GM12873 (cell line): ENCODE results near the gene IFI35.

Experiments used
- TF ChIP-seq, protein P1 (sequence below): IDR thresholded peaks from 2 replicates; pipeline ENCODE4 v1.5.1; 2012; ENCODE audit warnings: low read depth, mild to moderate bottlenecking, moderate library complexity, low read length, control low read depth; ENCODE audit not compliant: insufficient read depth; ENCODE audit errors: missing control alignments

Gene IFI35

DNA sequence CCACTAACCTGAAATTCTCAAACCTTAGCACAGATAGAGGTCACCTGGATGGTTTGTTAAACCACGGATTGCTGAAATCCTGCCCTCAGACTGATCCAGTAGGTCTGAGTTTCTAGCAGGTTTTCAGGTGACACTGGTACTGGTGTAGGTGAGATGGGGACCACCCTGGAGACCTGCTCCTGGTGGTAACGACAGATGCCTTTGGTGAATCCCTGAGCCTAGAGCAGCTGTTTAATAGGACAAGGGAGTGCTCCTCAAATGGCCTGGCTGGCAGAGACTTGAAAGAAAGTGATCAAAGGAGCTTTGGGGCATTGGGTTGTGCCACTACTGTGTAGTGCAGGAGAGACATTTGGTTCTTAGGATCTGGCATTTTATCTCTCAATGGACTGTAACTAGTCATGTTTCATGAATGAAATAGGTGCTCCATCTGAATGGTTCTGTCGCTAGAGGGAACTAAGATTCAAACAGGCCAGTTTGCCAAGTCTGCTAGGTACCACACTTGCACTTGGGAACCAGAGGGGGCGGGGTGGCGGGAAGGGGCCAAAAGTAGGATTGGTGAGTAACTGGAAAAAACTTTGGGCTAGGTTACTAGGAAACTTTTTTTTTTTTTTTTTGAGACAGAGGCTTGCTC is 2.9 kb upstream of the IFI35 start:
- TF ChIP-seq, protein P1, sequence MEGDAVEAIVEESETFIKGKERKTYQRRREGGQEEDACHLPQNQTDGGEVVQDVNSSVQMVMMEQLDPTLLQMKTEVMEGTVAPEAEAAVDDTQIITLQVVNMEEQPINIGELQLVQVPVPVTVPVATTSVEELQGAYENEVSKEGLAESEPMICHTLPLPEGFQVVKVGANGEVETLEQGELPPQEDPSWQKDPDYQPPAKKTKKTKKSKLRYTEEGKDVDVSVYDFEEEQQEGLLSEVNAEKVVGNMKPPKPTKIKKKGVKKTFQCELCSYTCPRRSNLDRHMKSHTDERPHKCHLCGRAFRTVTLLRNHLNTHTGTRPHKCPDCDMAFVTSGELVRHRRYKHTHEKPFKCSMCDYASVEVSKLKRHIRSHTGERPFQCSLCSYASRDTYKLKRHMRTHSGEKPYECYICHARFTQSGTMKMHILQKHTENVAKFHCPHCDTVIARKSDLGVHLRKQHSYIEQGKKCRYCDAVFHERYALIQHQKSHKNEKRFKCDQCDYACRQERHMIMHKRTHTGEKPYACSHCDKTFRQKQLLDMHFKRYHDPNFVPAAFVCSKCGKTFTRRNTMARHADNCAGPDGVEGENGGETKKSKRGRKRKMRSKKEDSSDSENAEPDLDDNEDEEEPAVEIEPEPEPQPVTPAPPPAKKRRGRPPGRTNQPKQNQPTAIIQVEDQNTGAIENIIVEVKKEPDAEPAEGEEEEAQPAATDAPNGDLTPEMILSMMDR, result no peak

- TF ChIP-seq, protein P1, result no peak
Observed at GRCh38 chr17:43010667-43011308, 4.2 kb downstream of the IFI35 start.

GRCh38 chr17:43011728-43012472 is 5.3 kb downstream of the IFI35 start:
- TF ChIP-seq, protein P1, result no peak

DNA sequence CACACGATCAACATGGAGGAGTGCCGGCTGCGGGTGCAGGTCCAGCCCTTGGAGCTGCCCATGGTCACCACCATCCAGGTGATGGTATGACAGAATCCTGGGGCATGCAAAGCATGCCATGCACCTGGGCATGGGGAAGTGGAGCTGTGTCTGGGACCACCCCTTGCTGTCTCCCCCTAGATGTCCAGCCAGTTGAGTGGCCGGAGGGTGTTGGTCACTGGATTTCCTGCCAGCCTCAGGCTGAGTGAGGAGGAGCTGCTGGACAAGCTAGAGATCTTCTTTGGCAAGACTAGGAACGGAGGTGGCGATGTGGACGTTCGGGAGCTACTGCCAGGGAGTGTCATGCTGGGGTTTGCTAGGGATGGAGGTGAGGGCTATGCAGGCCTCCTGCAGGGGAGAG is 6.7 kb downstream of the IFI35 start:
- TF ChIP-seq, protein P1, result no peak

DNA sequence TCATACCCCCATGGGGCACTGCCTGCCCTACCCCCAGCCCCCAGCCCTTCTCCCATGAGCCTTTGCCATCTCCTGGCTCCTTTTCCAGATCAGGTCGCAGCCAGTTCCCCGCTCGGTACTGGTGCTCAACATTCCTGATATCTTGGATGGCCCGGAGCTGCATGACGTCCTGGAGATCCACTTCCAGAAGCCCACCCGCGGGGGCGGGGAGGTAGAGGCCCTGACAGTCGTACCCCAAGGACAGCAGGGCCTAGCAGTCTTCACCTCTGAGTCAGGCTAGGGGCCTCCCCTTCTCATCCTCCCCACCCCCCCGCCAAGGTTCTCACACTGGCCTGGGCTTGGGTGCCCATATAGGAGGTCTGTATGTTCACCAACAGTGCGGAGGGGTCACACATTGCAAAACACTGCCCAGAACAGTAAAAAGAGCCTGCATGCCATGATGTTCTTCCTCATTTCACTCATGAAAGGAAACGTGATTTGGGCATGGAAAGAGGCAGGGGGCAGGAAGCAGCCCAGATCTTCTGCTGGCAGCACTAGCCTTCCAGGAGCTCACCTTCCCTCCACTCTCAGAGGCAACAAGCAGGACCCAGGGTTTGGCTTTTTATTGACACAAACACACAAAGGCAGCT is 7.5 kb downstream of the IFI35 start:
- TF ChIP-seq, protein P1, result no peak

DNA sequence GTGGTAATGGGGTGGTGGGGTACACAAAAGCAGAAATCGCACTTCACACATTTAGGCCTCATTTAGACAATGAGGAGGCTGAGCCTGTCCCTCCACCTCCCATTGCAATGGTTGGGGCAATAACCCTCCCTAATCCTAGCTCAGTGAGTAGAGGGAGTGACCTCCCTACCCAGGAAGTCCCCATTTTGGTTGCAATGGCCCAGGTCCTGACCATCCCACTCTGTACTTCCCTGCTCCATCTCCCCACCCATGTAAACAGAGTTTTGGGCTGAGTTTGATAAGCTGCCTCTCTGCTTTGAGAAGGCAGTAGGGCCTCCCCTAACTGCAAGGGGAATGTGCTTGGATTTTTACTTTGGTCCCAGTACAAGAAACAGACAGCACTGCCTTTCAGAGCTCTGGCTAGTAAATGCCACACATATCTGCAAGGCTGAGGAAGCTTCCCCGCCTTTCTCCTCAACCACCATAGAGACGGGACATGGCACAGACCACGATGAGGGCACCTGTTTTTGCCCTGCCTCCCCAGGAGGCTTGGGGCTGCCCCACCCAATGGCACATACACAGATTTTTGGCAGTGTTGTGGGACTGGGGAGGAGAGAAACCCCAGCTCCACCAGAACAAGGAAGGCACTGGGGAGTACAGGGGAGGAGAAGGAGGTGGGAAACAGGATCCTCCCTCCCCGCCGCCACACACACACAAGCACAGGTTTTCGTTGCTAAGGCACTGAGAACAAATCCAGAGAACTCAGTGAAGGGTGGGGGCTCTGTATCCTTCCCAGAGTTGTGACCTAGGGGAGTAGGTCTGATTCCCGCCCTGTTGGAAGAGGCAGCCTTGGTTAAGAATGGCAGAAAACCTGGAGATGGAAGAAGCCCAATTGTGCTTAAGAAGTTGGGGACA is 8.3 kb downstream of the IFI35 start:
- TF ChIP-seq, protein P1, result no peak

DNA sequence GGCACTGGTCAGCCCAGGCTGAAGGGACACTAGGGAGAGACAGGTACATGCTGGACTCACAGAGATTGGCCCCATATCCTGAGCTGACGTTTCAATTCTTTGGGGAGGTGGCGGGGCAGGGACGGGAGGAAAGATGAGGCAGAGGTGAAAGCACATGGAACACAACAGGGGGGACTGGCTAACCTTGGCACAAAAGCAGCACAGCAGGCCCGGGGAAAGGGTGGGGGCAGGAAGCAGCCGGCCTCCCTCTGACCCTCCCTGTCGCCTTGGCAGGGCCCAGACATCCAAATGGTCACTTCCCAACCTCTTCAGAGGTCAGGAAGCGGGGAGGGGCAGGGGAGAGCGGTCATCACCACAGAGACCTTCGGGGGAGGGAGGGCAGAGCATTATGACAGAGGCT is 9.0 kb downstream of the IFI35 start:
- TF ChIP-seq, protein P1, result no peak
